Measurements from ENCODE around the gene OPA1.

GRCh38 chr3:193662757-193663322 lies 69.8 kb downstream of the OPA1 start:
- TF ChIP-seq ZNF781 (CRISPR knock-in tag; IDR thresholded peaks at IDR 0.05; ENCODE audit: borderline replicate concordance, not compliant biosample characterization) (no peak), SOX6 (IDR thresholded peaks at IDR 0.05) (no peak), SOX6 (CRISPR knock-in tag; IDR thresholded peaks at IDR 0.05) (no peak), TFAP4 (IDR thresholded peaks at IDR 0.05; ENCODE audit: borderline replicate concordance, low read depth) (no peak), ZBTB7A (CRISPR knock-in tag; IDR thresholded peaks at IDR 0.05) (no peak), TBL1XR1 (IDR thresholded peaks at IDR 0.05; ENCODE audit: borderline replicate concordance, low read length, partially characterized antibody) (no peak), HBP1 (CRISPR knock-in tag; IDR thresholded peaks at IDR 0.05; ENCODE audit: low read depth) (no peak), FOXM1 (CRISPR knock-in tag; IDR thresholded peaks at IDR 0.05) (no peak), MYNN (CRISPR knock-in tag; IDR thresholded peaks at IDR 0.05; ENCODE audit: low read depth) (no peak)
